IMR-90 (cell line): ENCODE data around the gene DAB1. TPM values are rescaled to one million over a fixed set of nuclear protein-coding genes. Genes with fewer than 3 reads are reported as not detected.
A peak's percentile ranks its signal among the peaks of the same experiment; 100 is the strongest.

Source experiments
- ATAC-seq: fragments of 200-7000 bp; cut with Tn5 transposase; 2 replicates; pipeline ENCODE4 v1.9.1; 2020; ENCODE audit warnings: low read depth, mild to moderate bottlenecking, moderate library complexity
- BruUV-seq: library from RNA; stranded (reverse); fragments of 400-500 nt; replicated peaks from 2 replicates; lab custom pipeline; 2021; lab: Mats Ljungman, UMichigan
- CTCF ChIA-PET: fragments of 300-600 bp; formaldehyde crosslinking; extraction: SDS; loops from one replicate; lab custom pipeline; 2021; ENCODE audit warnings: antibody characterized with exemption; lab: Yijun Ruan, JAX
- POLR2A ChIA-PET: fragments of 300-600 bp; sonication (Branson Sonifier 250); formaldehyde crosslinking; loops from one replicate; lab custom pipeline; 2022; ENCODE audit warnings: antibody characterized with exemption; ENCODE audit not compliant: unreplicated experiment; lab: Charles Lee
- DNase-seq: peaks from one replicate; pipeline ENCODE4 v3.0.0; 2013
- H2AFZ ChIP-seq: replicated peaks from 2 replicates; pipeline ENCODE3; 2013; ENCODE audit warnings: low read length, mild to moderate bottlenecking; ENCODE audit not compliant: poor library complexity
- H2AK5ac ChIP-seq: 2 replicates; pipeline ENCODE4 v1.6.1; 2013; ENCODE audit warnings: low read depth, low read length, inconsistent platforms
- H2AK9ac ChIP-seq: replicated peaks from 2 replicates; pipeline ENCODE3; 2013; ENCODE audit warnings: mild to moderate bottlenecking, low read depth, low read length, moderate library complexity; ENCODE audit not compliant: poor library complexity
- H2BK120ac ChIP-seq: 2 replicates; pipeline ENCODE4 v1.6.1; 2013; ENCODE audit warnings: low read depth, low read length, inconsistent platforms
- H2BK15ac ChIP-seq: 3 replicates; pipeline ENCODE4 v1.6.1; 2013; ENCODE audit warnings: low read depth, low read length, inconsistent platforms
- H2BK20ac ChIP-seq: 2 replicates; pipeline ENCODE4 v1.6.1; 2013; ENCODE audit warnings: low read depth, mild to moderate bottlenecking, inconsistent platforms, low read length, moderate library complexity
- H2BK5ac ChIP-seq: 2 replicates; pipeline ENCODE4 v1.6.1; 2013; ENCODE audit warnings: mild to moderate bottlenecking, low read depth, low read length, inconsistent platforms; ENCODE audit not compliant: poor library complexity, severe bottlenecking
- H3K14ac ChIP-seq: replicated peaks from 2 replicates; pipeline ENCODE4 v1.6.1; 2013; ENCODE audit warnings: low read depth, low read length, inconsistent platforms
- H3K18ac ChIP-seq: 2 replicates; pipeline ENCODE4 v1.6.1; 2013; ENCODE audit warnings: low read depth, low read length, control low read depth
- H3K23ac ChIP-seq: 2 replicates; pipeline ENCODE4 v1.6.1; 2013; ENCODE audit warnings: low read depth, low read length, inconsistent platforms
- H3K27ac ChIP-seq: 2 replicates; pipeline ENCODE4 v1.5.1; 2013; ENCODE audit warnings: mild to moderate bottlenecking, control low read depth, low read length; ENCODE audit not compliant: insufficient read depth
- H3K27me3 ChIP-seq: 2 replicates; pipeline ENCODE4 v1.6.1; 2013; ENCODE audit warnings: low read length; ENCODE audit not compliant: control insufficient read depth, insufficient read depth
- H3K36me3 ChIP-seq: 2 replicates; pipeline ENCODE4 v1.6.1; 2013; ENCODE audit warnings: low read length, mixed read lengths; ENCODE audit not compliant: control insufficient read depth, insufficient read depth
- H3K4ac ChIP-seq: 2 replicates; pipeline ENCODE4 v1.6.1; 2013; ENCODE audit warnings: low read depth, low read length, inconsistent platforms
- H3K4me1 ChIP-seq: 2 replicates; pipeline ENCODE4 v1.6.1; 2013; ENCODE audit warnings: low read length, mixed read lengths; ENCODE audit not compliant: control insufficient read depth, insufficient read depth
- H3K4me2 ChIP-seq: 2 replicates; pipeline ENCODE4 v1.6.1; 2013; ENCODE audit warnings: low read depth, mild to moderate bottlenecking, control low read depth, low read length, moderate library complexity
- H3K4me3 ChIP-seq: 2 replicates; pipeline ENCODE4 v1.5.1; 2013; ENCODE audit warnings: low read depth, mild to moderate bottlenecking, control low read depth, low read length, moderate library complexity; ENCODE audit not compliant: insufficient read depth
- H3K56ac ChIP-seq: 2 replicates; pipeline ENCODE4 v1.6.1; 2013; ENCODE audit warnings: low read length, inconsistent platforms; ENCODE audit not compliant: insufficient read depth; ENCODE audit errors: extremely low read depth
- H3K79me1 ChIP-seq, 2 experiments: 2 replicates each; pipeline ENCODE4 v1.6.1; 2013; ENCODE audit warnings: low read length in 2 of 2, inconsistent platforms in 1 of 2, low read depth in 1 of 2
- H3K9ac ChIP-seq: 2 replicates; pipeline ENCODE4 v1.6.1; 2013; ENCODE audit warnings: low read depth, low read length, control low read depth
- H3K9me1 ChIP-seq: 2 replicates; pipeline ENCODE4 v1.6.1; 2013; ENCODE audit warnings: low read length, inconsistent platforms; ENCODE audit not compliant: insufficient read depth
- H3K9me3 ChIP-seq: 2 replicates; pipeline ENCODE4 v1.6.1; 2013; ENCODE audit warnings: low read length; ENCODE audit not compliant: control insufficient read depth, insufficient read depth
- H4K20me1 ChIP-seq: 2 replicates; pipeline ENCODE4 v1.6.1; 2013; ENCODE audit warnings: low read length, inconsistent platforms; ENCODE audit not compliant: insufficient read depth
- H4K5ac ChIP-seq: 2 replicates; pipeline ENCODE4 v1.6.1; 2013; ENCODE audit warnings: mild to moderate bottlenecking, low read depth, low read length, control low read depth
- H4K8ac ChIP-seq, 2 experiments: 2 replicates each; pipeline ENCODE4 v1.6.1; 2013; ENCODE audit warnings: low read depth in 2 of 2, low read length in 2 of 2, control low read depth in 1 of 2, inconsistent platforms in 1 of 2
- H4K91ac ChIP-seq: 2 replicates; pipeline ENCODE4 v1.6.1; 2013; ENCODE audit warnings: low read depth, low read length, inconsistent platforms; ENCODE audit not compliant: insufficient read depth
- MAZ ChIP-seq: IDR thresholded peaks from 2 replicates; pipeline ENCODE4 v1.6.1; 2012; ENCODE audit warnings: low read depth, mild to moderate bottlenecking, low read length, improper control_type of control experiment, moderate library complexity, borderline replicate concordance
- MXI1 ChIP-seq: IDR thresholded peaks from 2 replicates; pipeline ENCODE4 v1.6.1; 2012; ENCODE audit warnings: low read depth, mild to moderate bottlenecking, low read length, moderate library complexity, borderline replicate concordance
- RAD21 ChIP-seq: IDR thresholded peaks from 2 replicates; pipeline ENCODE4 v1.6.1; 2012; ENCODE audit warnings: low read length, improper control_type of control experiment
- RCOR1 ChIP-seq: IDR thresholded peaks from 2 replicates; pipeline ENCODE4 v1.6.1; 2012; ENCODE audit warnings: mild to moderate bottlenecking, low read length, improper control_type of control experiment; ENCODE audit not compliant: insufficient replicate concordance
- WGBS, 2 experiments: methylation state at CpG; one replicate each; pipeline versions ENCODE4 v1.1.5 to v1.1.7; 2013; ENCODE audit warnings: missing lambda C conversion rate in 2 of 2; ENCODE audit not compliant: insufficient read length in 1 of 2; ENCODE audit errors: extremely low coverage in 2 of 2; 5-methylcytosine and 5-hydroxymethylcytosine counted together
- dilution Hi-C: fragments of 300-500 bp; cut with HindIII; formaldehyde crosslinking; loops from one replicate; pipeline ENCODE4 v1.14.3; 2018; ENCODE audit warnings: low sequenced_read_pairs; ENCODE audit not compliant: unreplicated experiment
- in situ Hi-C: fragments of 300-500 bp; cut with MboI; formaldehyde crosslinking; loops from 3 replicates; pipeline ENCODE4 v1.14.3; 2019; ENCODE audit warnings: low sequenced_read_pairs, inconsistent platforms, mixed read lengths
- intact Hi-C: fragments of 100-400 bp; cut with micrococcal nuclease; formaldehyde crosslinking; loops from 2 replicates; pipeline ENCODE4 v1.10.0; 2022
- polyA plus RNA-seq, 3 experiments: library from polyadenylated mRNA; depleted of rRNA; stranded (reverse); fragments of >200 nt; gene quantifications; 2 replicates each; pipeline ENCODE4 v1.2.3, GENCODE V29; 2012; ENCODE audit warnings: low replicate concordance in 1 of 3
- total RNA-seq: library from RNA; depleted of rRNA; stranded (reverse); fragments of >200 nt; gene quantifications from 2 replicates; pipeline ENCODE4 v1.2.3, GENCODE V29; 2012

Gene DAB1
- total and polyA plus RNA-seq, 2 of the 4 experiments (the other 2 are of a cell fraction) = 0.18 to 0.41 TPM

- Histone ChIP-seq H3K56ac (no peak overlapping the region), H2AFZ (no peak overlapping the region), H4K91ac (no peak overlapping the region), H2BK5ac (no peak overlapping the region), H3K4me2 (no peak overlapping the region), H2BK15ac (no peak overlapping the region), H2BK120ac (no peak overlapping the region), H3K9ac (no peak overlapping the region), H3K36me3 (no peaks in the 10 kb centered on the region), H3K4me3 (no peak overlapping the region), H3K18ac (no peak overlapping the region), H3K14ac (no peak overlapping the region), H3K27me3 (no peaks in the 10 kb centered on the region), H4K5ac (no peak overlapping the region), H3K4ac (no peak overlapping the region; the same call in 1 of the 2 replicates), H2BK20ac (no peak overlapping the region), H3K23ac (no peak overlapping the region), H3K9me3 (no peaks in the 10 kb centered on the region), H4K8ac (no peak overlapping the region), H3K9me1 (no peaks in the 10 kb centered on the region), H3K4me1 (peaks cover 7% of the 10 kb centered on the region; the same call in 1 of the 2 replicates), H2AK9ac (no peak overlapping the region), H3K27ac (no peak overlapping the region), H4K20me1 (no peaks in the 10 kb centered on the region), H2AK5ac (no peak overlapping the region), H3K79me1 (no peaks in the 10 kb centered on the region)
- ChIA-PET CTCF (interaction anchor here (0.9 to 1.8 kb wide), 2 partner anchors 9 to 242 kb away, joined by 3 to 4 read pairs; no protein-coding TSS in a partner anchor), POLR2A (no interaction called here)
- no TSS peak for BruUV-seq
- TF ChIP-seq MXI1 = no peak
- no peak for TF ChIP-seq MAZ
- TF ChIP-seq RAD21 = no peak
- TF ChIP-seq RCOR1 = no peak
- in situ Hi-C loops = no loop called here
- intact Hi-C loops = no loop called here
- ATAC-seq (peak; percentile 74), DNase-seq (no peak)
- WGBS, 2 experiments = no CpG with 5 or more reads among the region's 6 CpGs
- dilution Hi-C loops = no loop called here
These were observed 360.3 kb downstream of the DAB1 start for GRCh38 chr1:57063406-57064125.
